HCT116 (cell line): ENCODE measurements around the gene TLK1.

Experiments
- CEBPB ChIP-seq: IDR thresholded peaks from 2 replicates; pipeline ENCODE4 v1.6.1; 2012; ENCODE audit warnings: low read depth
- EZH2phosphoT487 ChIP-seq: fragments of 200-600 bp; IDR thresholded peaks from 2 replicates; pipeline ENCODE4 v1.6.1; 2018; ENCODE audit warnings: antibody characterized with exemption, borderline replicate concordance
- POLR2A ChIP-seq: IDR thresholded peaks from 2 replicates; pipeline ENCODE4 v1.7.0; 2011; ENCODE audit warnings: borderline replicate concordance; ENCODE audit not compliant: insufficient read depth, insufficient read length; ENCODE audit errors: extremely low read depth
- YY1 ChIP-seq: IDR thresholded peaks from 2 replicates; pipeline ENCODE4 v1.6.1; 2011; ENCODE audit warnings: low read length, low read depth, moderate library complexity, mild to moderate bottlenecking; ENCODE audit not compliant: insufficient replicate concordance; ENCODE audit errors: extremely low read depth
- ZFX ChIP-seq: fragments of 450-650 bp; IDR thresholded peaks from 2 replicates; pipeline ENCODE4 v1.6.1; 2017
- TF ChIP-seq, protein P1 (sequence below), 3 experiments: fragments of 200-600 bp in 1 of 3; sonication (generic) in 1 of 3; IDR thresholded peaks in 2 of 3; conservative IDR thresholded peaks in 1 of 3; 2 replicates each; pipeline ENCODE4 v1.5.1; 2012 to 2017; ENCODE audit warnings: low read depth in 2 of 3, low read length in 2 of 3, antibody characterized with exemption in 1 of 3, borderline replicate concordance in 1 of 3, control low read depth in 1 of 3, mild to moderate bottlenecking in 1 of 3, mixed read lengths in 1 of 3, mixed run types in 1 of 3, moderate library complexity in 1 of 3; ENCODE audit not compliant: insufficient read depth in 1 of 3

DNA sequence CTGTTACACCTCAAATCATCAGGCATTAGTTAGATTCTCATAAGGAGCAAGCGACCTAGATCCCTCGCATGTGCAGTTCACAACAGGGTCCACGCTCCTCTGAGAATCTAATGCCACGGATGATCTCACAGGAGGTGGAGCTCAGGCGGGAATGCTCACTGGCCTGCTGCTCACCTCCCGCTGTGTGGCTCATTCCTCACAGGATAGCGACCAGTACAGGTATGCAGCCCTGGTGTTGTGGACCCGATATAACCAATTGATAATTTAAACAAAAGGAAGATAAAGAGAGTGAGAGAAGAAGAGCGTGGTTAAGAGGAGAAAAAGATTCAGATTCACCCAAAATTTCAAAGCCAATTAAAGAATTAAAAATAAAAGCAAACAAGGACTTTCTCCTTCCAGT lies 20.8 kb downstream of the TLK1 start:
- TF ChIP-seq POLR2A (no peak), EZH2phosphoT487 (no peak), YY1 (no peak), ZFX (no peak), CEBPB (no peak)
- TF ChIP-seq, protein P1, sequence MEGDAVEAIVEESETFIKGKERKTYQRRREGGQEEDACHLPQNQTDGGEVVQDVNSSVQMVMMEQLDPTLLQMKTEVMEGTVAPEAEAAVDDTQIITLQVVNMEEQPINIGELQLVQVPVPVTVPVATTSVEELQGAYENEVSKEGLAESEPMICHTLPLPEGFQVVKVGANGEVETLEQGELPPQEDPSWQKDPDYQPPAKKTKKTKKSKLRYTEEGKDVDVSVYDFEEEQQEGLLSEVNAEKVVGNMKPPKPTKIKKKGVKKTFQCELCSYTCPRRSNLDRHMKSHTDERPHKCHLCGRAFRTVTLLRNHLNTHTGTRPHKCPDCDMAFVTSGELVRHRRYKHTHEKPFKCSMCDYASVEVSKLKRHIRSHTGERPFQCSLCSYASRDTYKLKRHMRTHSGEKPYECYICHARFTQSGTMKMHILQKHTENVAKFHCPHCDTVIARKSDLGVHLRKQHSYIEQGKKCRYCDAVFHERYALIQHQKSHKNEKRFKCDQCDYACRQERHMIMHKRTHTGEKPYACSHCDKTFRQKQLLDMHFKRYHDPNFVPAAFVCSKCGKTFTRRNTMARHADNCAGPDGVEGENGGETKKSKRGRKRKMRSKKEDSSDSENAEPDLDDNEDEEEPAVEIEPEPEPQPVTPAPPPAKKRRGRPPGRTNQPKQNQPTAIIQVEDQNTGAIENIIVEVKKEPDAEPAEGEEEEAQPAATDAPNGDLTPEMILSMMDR (IDR thresholded peaks at IDR 0.05 in 2 of 3, conservative IDR thresholded peaks at IDR 0.05 in 1 of 3; ENCODE audit: borderline replicate concordance in 1 of 3, insufficient read depth in 1 of 3, low read depth in 2 of 3, low read length in 2 of 3) = no peak
